ENCODE results near the gene FRS3. TPM values are rescaled to one million over a fixed set of nuclear protein-coding genes. Genes with fewer than 3 reads are reported as not detected.
A peak's percentile ranks its signal among the peaks of the same experiment; 100 is the strongest.

Gene FRS3
- total RNA-seq, 2 experiments from 2014 or later: 4.8 to 6.2 TPM

GRCh38 chr6:41785689-41786450 lies 6.2 kb upstream of the FRS3 start:
- CTCF ChIA-PET: interaction anchor here (0.5 to 18.9 kb wide), 26 partner anchors 9 to 762 kb away, joined by 3 to 340 read pairs (median 8); partner anchors contain the start of genes BYSL, CCND3, MED20 and MRPS10
- no peak for ATAC-seq
- Mint-ChIP-seq H3K9me3 (ENCODE audit: low read depth) (no peaks in the 10 kb centered on the region), H3K4me1 (peaks cover 30% of the 10 kb centered on the region), H3K27me3 (peaks cover 19% of the 10 kb centered on the region), H3K27ac (peak overlapping the region; percentile 97), H3K36me3 (peaks cover 18% of the 10 kb centered on the region), H3K4me3 (peak overlapping the region; percentile 97)
- DNase-seq: no peak

- Mint-ChIP-seq H3K9me3 (ENCODE audit: low read depth) (no peaks in the 10 kb centered on the region), H3K36me3 (peaks cover 15% of the 10 kb centered on the region), H3K27ac (no peak overlapping the region), H3K27me3 (peaks cover 19% of the 10 kb centered on the region), H3K4me3 (no peak overlapping the region), H3K4me1 (peaks cover 30% of the 10 kb centered on the region)
- ATAC-seq: no peak
- CTCF ChIA-PET: interaction anchor here (0.8 to 18.9 kb wide), 13 partner anchors 8 to 432 kb away, joined by 3 to 340 read pairs (median 12); partner anchors contain the start of genes BYSL, MED20, MRPS10 and TAF8
- no peak for DNase-seq
Measured at GRCh38 chr6:41785254-41785653, 5.6 kb upstream of the FRS3 start.

GRCh38 chr6:41784581-41785171 lies 5.0 kb upstream of the FRS3 start:
- H3K36me3 Mint-ChIP-seq: peaks cover 10% of the 10 kb centered on the region
- ATAC-seq (no peak), DNase-seq (no peak)
- H3K9me3 Mint-ChIP-seq (ENCODE audit: low read depth): no peaks in the 10 kb centered on the region
- H3K27me3 Mint-ChIP-seq: peaks cover 19% of the 10 kb centered on the region
- peaks cover 27% of the 10 kb centered on the region for H3K4me1 Mint-ChIP-seq
- no peak overlapping the region for H3K27ac Mint-ChIP-seq
- CTCF ChIA-PET: interaction anchor here (1.3 to 18.9 kb wide), 6 partner anchors 51 to 319 kb away, joined by 3 to 340 read pairs (median 20); partner anchors contain the start of genes BYSL, MED20, TAF8 and TFEB
- H3K4me3 Mint-ChIP-seq: no peak overlapping the region

GRCh38 chr6:41783106-41783780 lies 3.5 kb upstream of the FRS3 start:
- DNase-seq: no peak
- Mint-ChIP-seq H3K4me1 (peaks cover 21% of the 10 kb centered on the region), H3K36me3 (peaks cover 2% of the 10 kb centered on the region), H3K9me3 (ENCODE audit: low read depth) (no peaks in the 10 kb centered on the region), H3K27ac (no peak overlapping the region), H3K27me3 (peaks cover 19% of the 10 kb centered on the region), H3K4me3 (no peak overlapping the region)
- CTCF ChIA-PET: interaction anchor here (0.8 to 18.9 kb wide), 4 partner anchors 139 to 386 kb away, joined by 3 to 340 read pairs (median 28); partner anchors contain the start of genes BYSL, MED20 and TAF8
- no peak for ATAC-seq

GRCh38 chr6:41781366-41781730 lies 1.6 kb upstream of the FRS3 start:
- no peaks in the 10 kb centered on the region for H3K9me3 Mint-ChIP-seq (ENCODE audit: low read depth)
- peak overlapping the region; percentile 81 for H3K4me3 Mint-ChIP-seq
- CTCF ChIA-PET: interaction anchor here (0.7 to 18.9 kb wide), 7 partner anchors 9 to 458 kb away, joined by 3 to 340 read pairs (median 4); partner anchors contain the start of genes BYSL, MED20 and TAF8
- peaks cover 19% of the 10 kb centered on the region for H3K4me1 Mint-ChIP-seq
- DNase-seq (no peak), ATAC-seq (no peak)
- no peak overlapping the region for H3K27ac Mint-ChIP-seq
- H3K27me3 Mint-ChIP-seq: peaks cover 19% of the 10 kb centered on the region
- peaks cover 1% of the 10 kb centered on the region for H3K36me3 Mint-ChIP-seq

- Mint-ChIP-seq H3K4me1 (peaks cover 16% of the 10 kb centered on the region), H3K4me3 (peak within 1 kb of the TSS; percentile 81), H3K9me3 (ENCODE audit: low read depth) (no peaks in the 10 kb centered on the region), H3K27ac (peak within 1 kb of the TSS; percentile 33), H3K36me3 (peaks cover 1% of the 10 kb centered on the region), H3K27me3 (peaks cover 19% of the 10 kb centered on the region)
- no peak for DNase-seq
- peak; percentile 11 for ATAC-seq
- CTCF ChIA-PET: interaction anchor here (0.8 to 18.9 kb wide), 5 partner anchors 9 to 434 kb away, joined by 3 to 340 read pairs (median 5); partner anchors contain the start of genes BYSL, MED20 and TAF8
Measured at GRCh38 chr6:41780551-41781365, 1.1 kb upstream of the FRS3 start, which contains the start of gene PRICKLE4. Gene PRICKLE4, plus strand, starts transcription at chr6:41780782. Its CDS starts 2,692 bp downstream, at chr6:41783474.

GRCh38 chr6:41779336-41779735 lies 364 bp downstream of the FRS3 start:
- DNase-seq: no peak
- peaks cover 15% of the 10 kb centered on the region for H3K4me1 Mint-ChIP-seq
- H3K27me3 Mint-ChIP-seq: peaks cover 16% of the 10 kb centered on the region
- H3K27ac Mint-ChIP-seq: peak overlapping the region; percentile 48
- H3K36me3 Mint-ChIP-seq: peaks cover 1% of the 10 kb centered on the region
- H3K4me3 Mint-ChIP-seq: peak overlapping the region; percentile 82
- no peak for ATAC-seq
- CTCF ChIA-PET: interaction anchor here (0.7 to 18.9 kb wide), 2 partner anchors 267 to 324 kb away, joined by 3 to 340 read pairs; partner anchors contain the start of gene TAF8
- no peaks in the 10 kb centered on the region for H3K9me3 Mint-ChIP-seq (ENCODE audit: low read depth)

GRCh38 chr6:41778895-41779294 lies 805 bp downstream of the FRS3 start:
- Mint-ChIP-seq H3K27me3 (peaks cover 14% of the 10 kb centered on the region), H3K4me3 (peak overlapping the region; percentile 82), H3K9me3 (ENCODE audit: low read depth) (no peaks in the 10 kb centered on the region), H3K36me3 (peaks cover 1% of the 10 kb centered on the region), H3K4me1 (peaks cover 15% of the 10 kb centered on the region), H3K27ac (peak overlapping the region; percentile 48)
- ATAC-seq (no peak), DNase-seq (no peak)
- CTCF ChIA-PET: interaction anchor here (0.7 to 1.4 kb wide), 5 partner anchors 265 to 769 kb away, joined by 3 to 5 read pairs (median 3); no protein-coding TSS in a partner anchor

GRCh38 chr6:41777551-41778285 lies 2.0 kb downstream of the FRS3 start:
- Mint-ChIP-seq H3K36me3 (peaks cover 1% of the 10 kb centered on the region), H3K27me3 (peaks cover 13% of the 10 kb centered on the region), H3K4me3 (no peak overlapping the region), H3K4me1 (peaks cover 15% of the 10 kb centered on the region), H3K9me3 (ENCODE audit: low read depth) (no peaks in the 10 kb centered on the region), H3K27ac (no peak overlapping the region)
- ATAC-seq (no peak), DNase-seq (no peak)
- CTCF ChIA-PET: interaction anchor here (0.8 to 3.5 kb wide), 7 partner anchors 9 to 770 kb away, joined by 3 to 28 read pairs (median 4); partner anchors contain the start of gene TOMM6

- Mint-ChIP-seq H3K4me1 (peaks cover 6% of the 10 kb centered on the region), H3K27me3 (no peaks in the 10 kb centered on the region), H3K9me3 (ENCODE audit: low read depth) (no peaks in the 10 kb centered on the region), H3K36me3 (peaks cover 3% of the 10 kb centered on the region), H3K27ac (no peak overlapping the region), H3K4me3 (no peak overlapping the region)
- ATAC-seq (no peak), DNase-seq (no peak)
- CTCF ChIA-PET: interaction anchor here (0.6 to 3.5 kb wide), 10 partner anchors 10 to 380 kb away, joined by 3 to 28 read pairs (median 4); partner anchors contain the start of gene TOMM6
Measured at GRCh38 chr6:41775293-41775882, 4.3 kb downstream of the FRS3 start.

GRCh38 chr6:41774841-41775240 lies 4.9 kb downstream of the FRS3 start:
- Mint-ChIP-seq H3K27me3 (no peaks in the 10 kb centered on the region), H3K4me1 (peaks cover 5% of the 10 kb centered on the region), H3K36me3 (peaks cover 3% of the 10 kb centered on the region), H3K27ac (no peak overlapping the region), H3K9me3 (ENCODE audit: low read depth) (no peaks in the 10 kb centered on the region), H3K4me3 (no peak overlapping the region)
- DNase-seq (no peak), ATAC-seq (no peak)
- CTCF ChIA-PET: interaction anchor here (1.0 to 3.8 kb wide), 4 partner anchors 12 to 70 kb away, joined by 3 to 17 read pairs (median 7); partner anchors contain the start of gene TOMM6
